ENCODE measurements around the gene SLC25A27. TPM values are rescaled to one million over a fixed set of nuclear protein-coding genes. Genes with fewer than 3 reads are reported as not detected.
"Not testable (repeated sequence)": the region's sequence is repeated elsewhere in the genome, so short reads cannot be mapped to it uniquely, and the experiment has no call there.

The SLC25A27 gene
- total RNA-seq (2014; rRNA removed; shearing (Covaris generic)) = 8.8 and 22.6 TPM in 2 replicates
- 80.6 and 115 TPM in 2 replicates for polyA plus RNA-seq (2014; cell fraction: nucleus; rRNA removed)

GRCh38 chr6:46652603-46653438 is at the start of gene SLC25A27, which contains the start of gene CYP39A1:
Gene SLC25A27 (plus strand): TSS chr6:46652975. CDS start chr6:46653193, 218 bp downstream.
Gene CYP39A1 (minus strand): TSS chr6:46652818. CDS start chr6:46652582, 236 bp downstream.
- DNase-seq (ENCODE audit: extremely low read depth, low read depth) = peak; percentile 80

GRCh38 chr6:46605091-46605797 is 47.5 kb upstream of the SLC25A27 start:
- no peak for DNase-seq (ENCODE audit: extremely low read depth, low read depth)

- DNase-seq (ENCODE audit: extremely low read depth, low read depth) = no peak
Measured at GRCh38 chr6:46606338-46606737, 46.4 kb upstream of the SLC25A27 start.

DNA sequence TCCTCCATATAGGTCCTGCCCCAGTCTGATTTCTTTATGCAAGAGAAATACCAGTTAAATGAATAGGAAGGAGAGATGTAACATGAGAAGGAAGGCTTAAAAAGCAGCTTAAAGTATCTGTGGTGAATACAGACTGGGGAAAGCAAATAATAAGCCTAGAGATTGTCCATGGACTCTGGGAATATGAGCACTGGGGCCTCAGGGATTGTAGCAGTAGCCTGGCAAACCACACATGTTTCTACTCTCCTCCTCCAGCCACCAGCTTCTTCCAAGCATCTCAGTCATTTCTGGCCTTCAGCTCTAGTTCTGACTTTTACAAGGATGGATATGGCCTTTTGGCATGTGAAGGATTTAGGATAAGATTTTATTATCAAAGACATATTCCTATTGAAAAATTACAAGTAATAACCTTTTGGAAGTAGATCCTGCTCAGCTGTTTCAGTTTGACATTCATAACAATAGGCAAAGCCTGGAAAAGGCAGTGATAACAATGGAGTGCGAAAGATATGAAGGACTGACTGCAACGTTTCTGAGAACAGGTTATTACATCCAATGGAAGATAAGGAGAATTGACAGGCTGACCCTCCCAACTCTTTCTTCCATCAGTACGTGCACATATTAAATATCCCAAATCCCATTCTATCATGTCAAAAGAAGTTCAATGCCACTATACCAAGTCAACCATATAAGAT is 41.8 kb upstream of the SLC25A27 start:
- DNase-seq (ENCODE audit: extremely low read depth, low read depth) = no peak

DNA sequence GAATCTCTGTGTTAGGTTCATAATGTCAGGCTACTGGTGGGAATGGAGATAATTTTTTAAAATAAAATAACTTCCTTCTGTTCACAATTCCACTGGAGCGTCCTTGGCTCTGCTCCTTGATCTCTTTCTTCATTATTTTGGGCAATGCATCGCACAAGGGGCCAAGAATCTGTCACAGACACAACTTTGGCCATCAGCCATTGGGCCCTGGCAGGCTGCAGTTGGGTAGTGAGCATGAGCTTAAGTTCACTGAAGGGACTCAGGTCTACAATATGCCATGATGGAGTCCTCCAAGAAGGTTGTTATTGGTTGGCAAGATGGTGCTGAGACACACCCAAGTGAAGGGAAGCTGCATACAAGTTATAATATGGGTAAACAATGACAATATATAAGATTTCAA is 40.1 kb upstream of the SLC25A27 start:
- DNase-seq (ENCODE audit: extremely low read depth, low read depth) = no peak

GRCh38 chr6:46618726-46619125 is 34.0 kb upstream of the SLC25A27 start:
- DNase-seq (ENCODE audit: extremely low read depth, low read depth) = no peak

DNA sequence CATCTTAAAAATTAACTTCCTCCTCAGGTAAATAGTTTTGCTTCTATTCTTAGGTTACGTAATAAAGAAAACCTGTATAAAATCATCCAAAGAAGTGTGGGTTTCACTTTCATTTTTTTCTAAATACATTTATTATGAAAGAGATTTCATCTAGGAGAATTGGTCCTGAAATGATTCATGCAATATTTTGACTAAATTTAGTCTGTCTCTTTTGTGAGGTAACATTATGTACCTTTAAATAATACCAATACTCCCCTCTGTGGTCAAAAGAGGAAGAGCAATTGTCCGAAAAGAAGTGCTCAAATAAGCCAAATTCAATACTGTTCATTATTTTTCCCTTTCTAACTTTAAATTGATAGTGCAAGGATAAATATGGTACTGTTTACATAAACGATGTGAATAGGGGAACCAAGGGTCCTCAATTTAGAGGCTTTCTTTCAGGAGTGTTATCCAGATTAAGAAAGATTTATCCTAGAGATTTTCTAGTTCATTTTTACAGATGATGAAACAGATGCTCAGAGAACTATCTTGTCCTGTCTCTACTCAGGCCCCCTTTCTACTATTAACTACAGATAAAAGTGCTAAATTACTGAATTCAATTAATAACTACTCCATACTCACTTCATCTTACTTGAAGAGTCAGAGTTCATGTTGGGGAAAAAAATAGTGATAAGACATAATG is 26.4 kb upstream of the SLC25A27 start:
- DNase-seq (ENCODE audit: extremely low read depth, low read depth) = peak; percentile 22

DNA sequence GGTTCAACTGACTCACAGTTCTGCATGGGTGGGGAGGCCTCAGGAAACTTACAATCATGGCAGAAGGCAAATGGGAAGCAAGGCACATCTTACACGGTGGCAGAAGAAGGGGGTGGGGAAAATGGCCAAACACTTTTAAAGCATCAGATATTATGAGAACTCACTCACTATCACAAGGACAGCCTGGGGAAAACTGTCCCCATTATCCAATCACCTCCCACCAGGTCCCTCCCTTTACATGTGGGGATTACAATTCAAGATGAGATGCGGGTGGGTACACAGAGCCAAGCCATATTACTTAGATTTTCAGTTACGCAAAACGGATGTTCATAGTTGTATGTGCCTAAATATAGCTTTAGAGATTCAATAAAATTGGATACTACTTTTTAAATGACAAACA is 25.8 kb upstream of the SLC25A27 start:
- no peak for DNase-seq (ENCODE audit: extremely low read depth, low read depth)

- no peak for DNase-seq (ENCODE audit: extremely low read depth, low read depth)
Measured at GRCh38 chr6:46628498-46628897, 24.3 kb upstream of the SLC25A27 start.

DNA sequence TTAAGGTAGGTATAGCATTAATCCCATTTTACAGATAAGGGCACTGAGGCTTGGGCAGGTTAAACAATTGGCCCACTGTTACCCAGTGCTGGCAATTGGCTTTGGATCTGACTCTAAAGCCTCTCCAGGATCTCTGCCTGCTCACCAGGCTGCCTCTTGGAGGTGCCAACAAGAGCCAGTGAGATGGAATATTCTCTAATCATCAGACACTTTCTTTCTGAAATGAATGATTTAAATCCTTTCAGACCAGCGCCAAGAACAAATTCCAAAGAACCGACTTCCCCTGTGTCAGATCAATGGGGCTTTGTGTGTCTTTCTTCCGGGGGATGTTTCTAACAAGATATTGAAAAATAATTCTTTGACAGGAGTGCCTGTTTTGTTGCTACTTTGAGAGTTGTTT is 23.8 kb upstream of the SLC25A27 start:
- no peak for DNase-seq (ENCODE audit: extremely low read depth, low read depth)

DNA sequence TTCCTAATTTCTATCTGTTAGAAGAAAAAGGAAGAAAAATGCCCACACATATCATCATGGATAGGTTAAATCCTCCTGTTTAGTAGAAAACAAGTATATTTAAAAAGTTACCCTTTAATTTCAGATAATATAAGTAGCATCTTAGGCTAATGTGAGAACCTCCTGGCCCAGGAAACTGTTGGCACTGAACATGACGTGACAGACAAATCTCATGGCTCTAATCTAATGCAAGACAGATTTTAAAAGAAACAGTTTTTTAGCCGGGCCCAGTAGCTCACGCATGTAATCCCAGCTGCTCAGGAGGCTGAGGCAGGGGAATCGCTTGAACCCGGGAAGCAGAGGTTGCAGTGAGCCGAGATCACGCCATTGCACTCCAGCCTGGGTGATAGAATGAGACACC is 23.1 kb upstream of the SLC25A27 start:
- no peak for DNase-seq (ENCODE audit: extremely low read depth, low read depth)

DNA sequence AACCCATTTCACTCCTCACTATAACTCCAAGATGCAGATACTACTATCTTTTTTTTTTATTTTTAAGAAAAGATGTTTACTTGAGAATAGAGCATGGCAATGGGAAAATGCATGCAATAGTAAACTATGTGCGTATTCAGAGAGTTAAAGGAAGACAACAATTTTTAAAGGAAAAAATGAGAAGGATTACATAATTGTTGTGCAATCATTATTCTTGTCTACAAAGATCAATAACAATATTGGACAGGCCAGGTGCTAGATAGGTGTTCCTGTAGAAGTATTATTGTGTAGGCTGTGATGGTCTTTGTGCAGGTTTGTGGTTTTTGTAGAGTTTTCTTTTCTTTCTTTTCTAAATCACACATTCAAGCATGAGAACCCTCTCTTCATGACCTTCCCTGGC is 20.7 kb upstream of the SLC25A27 start:
- no peak for DNase-seq (ENCODE audit: extremely low read depth, low read depth)

GRCh38 chr6:46635462-46635861 is 17.3 kb upstream of the SLC25A27 start:
- no peak for DNase-seq (ENCODE audit: extremely low read depth, low read depth)

GRCh38 chr6:46637145-46637544 is 15.6 kb upstream of the SLC25A27 start:
- peak; percentile 88 for DNase-seq (ENCODE audit: extremely low read depth, low read depth)

GRCh38 chr6:46637933-46638332 is 14.8 kb upstream of the SLC25A27 start:
- DNase-seq (ENCODE audit: extremely low read depth, low read depth) = no peak

DNA sequence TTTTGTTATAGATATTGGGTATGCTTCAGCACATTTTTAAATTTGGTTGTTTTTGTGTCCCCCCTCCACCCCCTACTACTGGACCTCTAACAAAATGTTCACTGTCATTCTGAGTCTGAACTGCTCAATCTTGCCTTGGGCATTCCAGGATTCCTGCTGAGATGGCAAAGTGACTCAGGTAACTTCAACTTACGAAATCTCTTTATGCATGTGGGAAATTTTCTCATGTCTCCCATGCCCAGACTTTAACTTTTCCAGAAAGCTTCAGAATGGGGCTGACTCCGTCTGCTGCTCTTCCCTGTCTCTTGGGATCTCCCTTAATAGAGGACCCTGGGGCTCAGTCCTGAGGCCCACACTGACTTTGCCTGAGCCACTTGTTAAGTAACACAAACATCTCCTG is 14.1 kb upstream of the SLC25A27 start:
- DNase-seq (ENCODE audit: extremely low read depth, low read depth) = peak; percentile 76

GRCh38 chr6:46642928-46643751 is 9.6 kb upstream of the SLC25A27 start:
- no peak for DNase-seq (ENCODE audit: extremely low read depth, low read depth)

DNA sequence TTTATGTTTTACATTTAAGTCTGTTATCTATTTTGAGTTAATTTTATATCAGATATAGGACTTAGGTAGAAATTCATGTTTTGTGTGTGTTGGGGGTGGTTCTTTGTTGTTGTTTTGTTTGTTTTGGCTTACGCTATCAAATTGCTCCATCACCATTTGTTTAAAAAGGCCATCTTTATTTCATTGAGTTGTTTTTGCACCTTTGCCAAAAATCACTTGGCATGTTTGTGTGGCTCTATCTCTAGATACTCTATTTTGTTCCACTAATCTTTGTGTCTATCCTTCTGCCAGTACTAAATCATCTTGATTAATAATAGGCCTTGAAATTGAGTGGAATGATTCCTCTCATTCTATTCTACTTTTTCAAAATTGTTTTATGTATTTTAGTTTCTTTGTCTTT is 7.5 kb upstream of the SLC25A27 start:
- no peak for DNase-seq (ENCODE audit: extremely low read depth, low read depth)

- not testable (repeated sequence) for DNase-seq (ENCODE audit: extremely low read depth, low read depth)
Measured at GRCh38 chr6:46648108-46648507, 4.7 kb upstream of the SLC25A27 start.

All from NCI-H460 (cell line).